HepG2 (cell line): ENCODE measurements around the gene TMEM200A.

Source experiments
- IRF2 ChIP-seq: IDR thresholded peaks from 2 replicates; pipeline ENCODE4 v1.6.1; 2018; ENCODE audit warnings: missing genetic modification reagents, missing compliant biosample characterization
- MEF2D ChIP-seq: sonication (generic); formaldehyde crosslinking; IDR thresholded peaks from 2 replicates; pipeline ENCODE4 v1.5.1; 2020; ENCODE audit warnings: mild to moderate bottlenecking, missing genetic modification reagents
- REST ChIP-seq, 2 experiments: IDR thresholded peaks; 2 replicates each; pipeline ENCODE4 v1.6.1; 2011 to 2012; ENCODE audit warnings: low read length in 2 of 2, borderline replicate concordance in 1 of 2, low read depth in 1 of 2, mild to moderate bottlenecking in 1 of 2, moderate library complexity in 1 of 2
- ZNF468 ChIP-seq: sonication (generic); formaldehyde crosslinking; IDR thresholded peaks from 2 replicates; pipeline ENCODE4 v1.8.0; 2022; ENCODE audit warnings: mild to moderate bottlenecking, moderate library complexity, missing genetic modification reagents

GRCh38 chr6:130437961-130438360, 72.1 kb downstream of the TMEM200A start:
- TF ChIP-seq MEF2D (CRISPR knock-in tag) (no peak), REST (IDR thresholded peaks at IDR 0.05; ENCODE audit: borderline replicate concordance in 1 of 2, low read depth in 1 of 2, low read length in 2 of 2) (no peak), ZNF468 (no peak), IRF2 (CRISPR knock-in tag) (no peak)
